Suprapubic skin (tissue), 4 donors: Measurements from ENCODE around the gene YIPF2. TPM values are rescaled to one million over a fixed set of nuclear protein-coding genes. Genes with fewer than 3 reads are reported as not detected.

ENCODE experiments used
- DNase-seq, 2 donors: peaks; one replicate each; pipeline ENCODE4 v3.0.0-alpha.2; 2019; ENCODE audit warnings: low spot score in 2 of 2
- H3K27ac ChIP-seq: fragments of 200-600 bp; sonication (generic); one replicate; pipeline ENCODE4 v1.5.1; 2019
- H3K27me3 ChIP-seq: fragments of 200-600 bp; sonication (generic); one replicate; pipeline ENCODE4 v1.5.1; 2019
- H3K36me3 ChIP-seq: fragments of 200-600 bp; sonication (generic); one replicate; pipeline ENCODE4 v1.5.1; 2019
- H3K4me1 ChIP-seq: fragments of 200-600 bp; sonication (generic); one replicate; pipeline ENCODE4 v1.5.1; 2019
- H3K4me3 ChIP-seq: fragments of 200-600 bp; sonication (generic); one replicate; pipeline ENCODE4 v1.5.1; 2019; ENCODE audit warnings: mild to moderate bottlenecking
- H3K9me3 ChIP-seq: fragments of 200-600 bp; sonication (generic); one replicate; pipeline ENCODE4 v1.5.1; 2019
- CTCF ChIP-seq, 2 donors: fragments of 200-600 bp in 1 of 2; fragments of 450-650 bp in 1 of 2; sonication (generic) in 1 of 2; IDR thresholded peaks; one replicate each; pipeline ENCODE4 v1.5.1; 2016 to 2019; ENCODE audit warnings: antibody characterized with exemption in 2 of 2, mild to moderate bottlenecking in 1 of 2, moderate library complexity in 1 of 2
- EP300 ChIP-seq: sonication (generic); formaldehyde crosslinking; IDR thresholded peaks from one replicate; pipeline ENCODE4 v1.6.1; 2017; ENCODE audit warnings: antibody characterized with exemption
- POLR2A ChIP-seq, 2 donors: fragments of 450-650 bp; IDR thresholded peaks; one replicate each; pipeline ENCODE4 v1.6.1; 2017; ENCODE audit warnings: antibody characterized with exemption in 2 of 2, mild to moderate bottlenecking in 2 of 2, moderate library complexity in 2 of 2
- POLR2AphosphoS5 ChIP-seq, 3 donors: sonication (generic); formaldehyde crosslinking; IDR thresholded peaks; one replicate each; pipeline ENCODE4 v1.6.1; 2017; ENCODE audit warnings: antibody characterized with exemption in 3 of 3
- WGBS: methylation state at CpG from one replicate; pipeline ENCODE4 v1.1.5; 2018; 5-methylcytosine and 5-hydroxymethylcytosine counted together
- total RNA-seq, 4 donors: library from RNA; depleted of rRNA; stranded (reverse); fragments of >200 nt; gene quantifications; one replicate each; pipeline ENCODE4 v1.1.0, GENCODE V29; 2016

YIPF2 gene
- total RNA-seq, 4 donors from 2014 or later = 32.4 to 68.0 (median 50.2) TPM

- TF ChIP-seq POLR2A (IDR thresholded peaks at IDR 0.05) = no peak
- no peak for TF ChIP-seq CTCF (IDR thresholded peaks at IDR 0.05)
- no peak for TF ChIP-seq EP300
- TF ChIP-seq POLR2AphosphoS5 (IDR thresholded peaks at IDR 0.05) = no peak
- H3K36me3 ChIP-seq = peaks cover 16% of the 10 kb centered on the region
- peaks cover 34% of the 10 kb centered on the region for H3K4me1 ChIP-seq
- H3K27ac ChIP-seq = peak overlapping the region; percentile 92
- no CpG with 5 or more reads among the region's 27 CpGs for WGBS
- no peaks in the 10 kb centered on the region for H3K27me3 ChIP-seq
- H3K9me3 ChIP-seq = no peaks in the 10 kb centered on the region
- H3K4me3 ChIP-seq = peak overlapping the region; percentile 99
- DNase-seq = no peak
These were observed 959 bp upstream of the YIPF2 start for GRCh38 chr19:10929402-10929794.

- WGBS = 2% methylated on average over 12 of the region's 47 CpGs
- no peak for TF ChIP-seq EP300
- TF ChIP-seq POLR2AphosphoS5 (IDR thresholded peaks at IDR 0.05) = no peak
- TF ChIP-seq CTCF (IDR thresholded peaks at IDR 0.05) = no peak
- TF ChIP-seq POLR2A (IDR thresholded peaks at IDR 0.05) = no peak
- Histone ChIP-seq H3K4me1 (peaks cover 34% of the 10 kb centered on the region), H3K9me3 (no peaks in the 10 kb centered on the region), H3K27me3 (no peaks in the 10 kb centered on the region), H3K36me3 (peaks cover 25% of the 10 kb centered on the region), H3K27ac (peak overlapping the region; percentile 92), H3K4me3 (peak overlapping the region; percentile 99)
- no peak for DNase-seq
These were observed 493 bp downstream of the YIPF2 start for GRCh38 chr19:10927730-10928562.

- Histone ChIP-seq H3K4me1 (peaks cover 19% of the 10 kb centered on the region), H3K27me3 (no peaks in the 10 kb centered on the region), H3K4me3 (no peak overlapping the region), H3K27ac (no peak overlapping the region), H3K36me3 (peaks cover 54% of the 10 kb centered on the region), H3K9me3 (no peaks in the 10 kb centered on the region)
- TF ChIP-seq CTCF (IDR thresholded peaks at IDR 0.05) = no peak
- no peak for TF ChIP-seq POLR2A (IDR thresholded peaks at IDR 0.05)
- TF ChIP-seq EP300 = no peak
- TF ChIP-seq POLR2AphosphoS5 (IDR thresholded peaks at IDR 0.05) = no peak
- no peak for DNase-seq
- 83% methylated on average over 13 of the region's 13 CpGs for WGBS
These were observed 3.8 kb downstream of the YIPF2 start for GRCh38 chr19:10924597-10924996.

- peaks cover 66% of the 10 kb centered on the region for H3K36me3 ChIP-seq
- no peaks in the 10 kb centered on the region for H3K9me3 ChIP-seq
- peaks cover 12% of the 10 kb centered on the region for H3K4me1 ChIP-seq
- H3K4me3 ChIP-seq = no peak overlapping the region
- no peak for TF ChIP-seq CTCF (IDR thresholded peaks at IDR 0.05)
- no peak for TF ChIP-seq POLR2AphosphoS5 (IDR thresholded peaks at IDR 0.05)
- TF ChIP-seq POLR2A (IDR thresholded peaks at IDR 0.05) = no peak
- TF ChIP-seq EP300 = no peak
- no peak overlapping the region for H3K27ac ChIP-seq
- DNase-seq = no peak
- WGBS = 87% methylated on average over 7 of the region's 29 CpGs
- no peaks in the 10 kb centered on the region for H3K27me3 ChIP-seq
These were observed 5.0 kb downstream of the YIPF2 start for GRCh38 chr19:10923260-10924112.

GRCh38 chr19:10922638-10923014 lies 5.8 kb downstream of the YIPF2 start:
- Histone ChIP-seq H3K27me3 (no peaks in the 10 kb centered on the region), H3K9me3 (no peaks in the 10 kb centered on the region), H3K4me3 (no peak overlapping the region), H3K27ac (no peak overlapping the region), H3K4me1 (peaks cover 6% of the 10 kb centered on the region), H3K36me3 (peaks cover 73% of the 10 kb centered on the region)
- DNase-seq = no peak
- TF ChIP-seq POLR2A (IDR thresholded peaks at IDR 0.05) (no peak), CTCF (IDR thresholded peaks at IDR 0.05) (no peak), EP300 (no peak), POLR2AphosphoS5 (IDR thresholded peaks at IDR 0.05) (no peak)
- 86% methylated on average over 13 of the region's 13 CpGs for WGBS
